MG63 (cell line): ENCODE data around the gene MXI1. TPM values are rescaled to one million over a fixed set of nuclear protein-coding genes. Genes with fewer than 3 reads are reported as not detected.

Experiments
- DNase-seq: peaks from one replicate; pipeline ENCODE4 v3.0.0-alpha.2; 2020
- H3K27me3 ChIP-seq: fragments of 250-450 bp; sonication (Bioruptor Pico); 2 replicates; pipeline ENCODE4 v1.5.1; 2020; ENCODE audit warnings: mild to moderate bottlenecking, moderate library complexity
- H3K36me3 ChIP-seq: fragments of 250-450 bp; sonication (Bioruptor Pico); 2 replicates; pipeline ENCODE4 v1.5.1; 2020; ENCODE audit warnings: mild to moderate bottlenecking, moderate library complexity
- H3K4me3 ChIP-seq: fragments of 250-450 bp; sonication (Bioruptor Pico); 2 replicates; pipeline ENCODE4 v1.5.1; 2020; ENCODE audit warnings: mild to moderate bottlenecking, moderate library complexity
- H3K9me3 ChIP-seq: fragments of 250-450 bp; sonication (Bioruptor Pico); 2 replicates; pipeline ENCODE4 v1.5.1; 2020; ENCODE audit warnings: mild to moderate bottlenecking, moderate library complexity
- total RNA-seq: library from RNA; depleted of rRNA; stranded (reverse); fragments of >200 nt; shearing (Covaris generic); gene quantifications from 2 replicates; pipeline ENCODE4 v1.2.3, GENCODE V29; 2014; ENCODE audit warnings: low replicate concordance

MXI1 gene
- total RNA-seq, 1 experiment from 2014 or later: 13.0 TPM

GRCh38 chr10:110221044-110221720, 13.8 kb downstream of the MXI1 start:
- no peaks in the 10 kb centered on the region for H3K27me3 ChIP-seq
- no peaks in the 10 kb centered on the region for H3K9me3 ChIP-seq
- H3K4me3 ChIP-seq: peak overlapping the region; percentile 42
- no peaks in the 10 kb centered on the region for H3K36me3 ChIP-seq
- DNase-seq: no peak

- H3K9me3 ChIP-seq: no peaks in the 10 kb centered on the region
- DNase-seq: peak; percentile 89
- H3K4me3 ChIP-seq: peak overlapping the region; percentile 42
- no peaks in the 10 kb centered on the region for H3K36me3 ChIP-seq
- H3K27me3 ChIP-seq: no peaks in the 10 kb centered on the region
Measured at GRCh38 chr10:110221721-110222261, 14.4 kb downstream of the MXI1 start.

GRCh38 chr10:110222641-110223297, 15.4 kb downstream of the MXI1 start:
- H3K9me3 ChIP-seq: no peaks in the 10 kb centered on the region
- H3K4me3 ChIP-seq: no peak overlapping the region
- no peaks in the 10 kb centered on the region for H3K36me3 ChIP-seq
- no peak for DNase-seq
- H3K27me3 ChIP-seq: no peaks in the 10 kb centered on the region

GRCh38 chr10:110223298-110223925, 16.0 kb downstream of the MXI1 start:
- H3K9me3 ChIP-seq: no peaks in the 10 kb centered on the region
- H3K27me3 ChIP-seq: no peaks in the 10 kb centered on the region
- no peak for DNase-seq
- no peaks in the 10 kb centered on the region for H3K36me3 ChIP-seq
- no peak overlapping the region for H3K4me3 ChIP-seq

- no peak for DNase-seq
- H3K36me3 ChIP-seq: 0 out of 2 replicates have a peak, but pooled peaks cover under 1% of the 10 kb centered on the region
- H3K27me3 ChIP-seq: no peaks in the 10 kb centered on the region
- no peaks in the 10 kb centered on the region for H3K9me3 ChIP-seq
- H3K4me3 ChIP-seq: peak overlapping the region; percentile 86
Measured at GRCh38 chr10:110224992-110225391, 17.6 kb downstream of the MXI1 start.

- H3K36me3 ChIP-seq: 0 out of 2 replicates have a peak, but pooled peaks cover 2% of the 10 kb centered on the region
- H3K9me3 ChIP-seq: no peaks in the 10 kb centered on the region
- H3K27me3 ChIP-seq: no peaks in the 10 kb centered on the region
- peak overlapping the region; percentile 86 for H3K4me3 ChIP-seq
- no peak for DNase-seq
Measured at GRCh38 chr10:110225441-110225755, 18.0 kb downstream of the MXI1 start.

GRCh38 chr10:110225756-110226542, 18.5 kb downstream of the MXI1 start:
- H3K36me3 ChIP-seq: 0 out of 2 replicates have a peak, but pooled peaks cover 2% of the 10 kb centered on the region
- no peaks in the 10 kb centered on the region for H3K27me3 ChIP-seq
- peak; percentile 88 for DNase-seq
- no peaks in the 10 kb centered on the region for H3K9me3 ChIP-seq
- H3K4me3 ChIP-seq: peak overlapping the region; percentile 86

- no peaks in the 10 kb centered on the region for H3K9me3 ChIP-seq
Measured at GRCh38 chr10:110226543-110226925, 19.1 kb downstream of the MXI1 start.

GRCh38 chr10:110226926-110227641, 19.7 kb downstream of the MXI1 start:
- Histone ChIP-seq H3K9me3 (no peaks in the 10 kb centered on the region), H3K36me3 (0 out of 2 replicates have a peak, but pooled peaks cover 2% of the 10 kb centered on the region)
- DNase-seq: peak; percentile 44

More at GRCh38 chr10:110226543-110226925, 19.1 kb downstream of the MXI1 start:
- peak overlapping the region; percentile 86; the same call in 1 of the 2 replicates for H3K4me3 ChIP-seq
- 0 out of 2 replicates have a peak, but pooled peaks cover 2% of the 10 kb centered on the region for H3K36me3 ChIP-seq
- no peaks in the 10 kb centered on the region for H3K27me3 ChIP-seq
- DNase-seq: peak; percentile 82

GRCh38 chr10:110228066-110228465, 20.7 kb downstream of the MXI1 start:
- Histone ChIP-seq H3K9me3 (no peaks in the 10 kb centered on the region), H3K27me3 (no peaks in the 10 kb centered on the region), H3K36me3 (0 out of 2 replicates have a peak, but pooled peaks cover 2% of the 10 kb centered on the region), H3K4me3 (no peak overlapping the region)
- DNase-seq: no peak

More at GRCh38 chr10:110226926-110227641, 19.7 kb downstream of the MXI1 start:
- Histone ChIP-seq H3K27me3 (no peaks in the 10 kb centered on the region), H3K4me3 (peak overlapping the region; percentile 48)

GRCh38 chr10:110229155-110229554, 21.8 kb downstream of the MXI1 start:
- Histone ChIP-seq H3K36me3 (0 out of 2 replicates have a peak, but pooled peaks cover 2% of the 10 kb centered on the region), H3K9me3 (no peaks in the 10 kb centered on the region), H3K4me3 (no peak overlapping the region), H3K27me3 (no peaks in the 10 kb centered on the region)
- no peak for DNase-seq

- no peaks in the 10 kb centered on the region for H3K27me3 ChIP-seq
- no peak overlapping the region for H3K4me3 ChIP-seq
- H3K9me3 ChIP-seq: no peaks in the 10 kb centered on the region
- DNase-seq: no peak
- H3K36me3 ChIP-seq: 0 out of 2 replicates have a peak, but pooled peaks cover 2% of the 10 kb centered on the region
Measured at GRCh38 chr10:110233846-110234245, 26.4 kb downstream of the MXI1 start.

- no peak for DNase-seq
- Histone ChIP-seq H3K4me3 (no peak overlapping the region), H3K9me3 (no peaks in the 10 kb centered on the region), H3K36me3 (no peaks in the 10 kb centered on the region), H3K27me3 (no peaks in the 10 kb centered on the region)
Measured at GRCh38 chr10:110237894-110238480, 30.6 kb downstream of the MXI1 start.

- Histone ChIP-seq H3K27me3 (no peaks in the 10 kb centered on the region), H3K4me3 (no peak overlapping the region), H3K9me3 (no peaks in the 10 kb centered on the region), H3K36me3 (no peaks in the 10 kb centered on the region)
- DNase-seq: no peak
Measured at GRCh38 chr10:110239892-110240291, 32.5 kb downstream of the MXI1 start.

- DNase-seq: no peak
- H3K9me3 ChIP-seq: no peaks in the 10 kb centered on the region
- no peak overlapping the region for H3K4me3 ChIP-seq
- H3K36me3 ChIP-seq: no peaks in the 10 kb centered on the region
- H3K27me3 ChIP-seq: no peaks in the 10 kb centered on the region
Measured at GRCh38 chr10:110241407-110241806, 34.0 kb downstream of the MXI1 start.

GRCh38 chr10:110241841-110242240, 34.4 kb downstream of the MXI1 start:
- H3K36me3 ChIP-seq: no peaks in the 10 kb centered on the region
- DNase-seq: no peak
- no peaks in the 10 kb centered on the region for H3K9me3 ChIP-seq
- H3K27me3 ChIP-seq: no peaks in the 10 kb centered on the region
- no peak overlapping the region for H3K4me3 ChIP-seq
